ENCODE measurements around the gene RASA2.

RASA2 gene

GRCh38 chr3:141542989-141543388 is 56.2 kb downstream of the RASA2 start:
- Histone ChIP-seq H3K36me3 (ENCODE audit: control insufficient read depth in 2 of 2, insufficient read depth in 2 of 2, low read length in 2 of 2) (peaks cover 4 to 10% of the 10 kb centered on the region in 2 donors), H3K9me3 (ENCODE audit: control insufficient read depth in 2 of 2, low read length in 2 of 2) (no peaks in the 10 kb centered on the region), H3K4me3 (ENCODE audit: low read length in 2 of 2) (no peak overlapping the region)

GRCh38 chr3:141544697-141545096 is 57.9 kb downstream of the RASA2 start:
- peaks cover 8 to 13% of the 10 kb centered on the region in 2 donors for H3K36me3 ChIP-seq (ENCODE audit: control insufficient read depth in 2 of 2, insufficient read depth in 2 of 2, low read length in 2 of 2)
- H3K27ac ChIP-seq (ENCODE audit: low read depth in 2 of 2, low read length in 2 of 2) = no peak overlapping the region
- peak overlapping the region in 1 of 2 donors; percentile 11 for H3K4me3 ChIP-seq (ENCODE audit: low read length in 2 of 2)
- no peaks in the 10 kb centered on the region for H3K9me3 ChIP-seq (ENCODE audit: control insufficient read depth in 2 of 2, low read length in 2 of 2)
- no peaks in the 10 kb centered on the region for H3K27me3 ChIP-seq (ENCODE audit: control insufficient read depth in 2 of 2, insufficient read depth in 2 of 2, low read length in 2 of 2)
- H3K9ac ChIP-seq (ENCODE audit: low read depth in 1 of 2, low read length in 2 of 2) = no peak overlapping the region
- H3K4me1 ChIP-seq (ENCODE audit: control insufficient read depth in 2 of 2, insufficient read depth in 2 of 2, low read length in 2 of 2) = no peaks in the 10 kb centered on the region

More at GRCh38 chr3:141542989-141543388, 56.2 kb downstream of the RASA2 start:
- Histone ChIP-seq H3K27me3 (ENCODE audit: control insufficient read depth in 2 of 2, insufficient read depth in 2 of 2, low read length in 2 of 2) (no peaks in the 10 kb centered on the region), H3K27ac (ENCODE audit: low read depth in 2 of 2, low read length in 2 of 2) (no peak overlapping the region), H3K9ac (ENCODE audit: low read depth in 1 of 2, low read length in 2 of 2) (no peak overlapping the region), H3K4me1 (ENCODE audit: control insufficient read depth in 2 of 2, insufficient read depth in 2 of 2, low read length in 2 of 2) (no peaks in the 10 kb centered on the region)

- H3K4me1 ChIP-seq (ENCODE audit: control insufficient read depth in 2 of 2, insufficient read depth in 2 of 2, low read length in 2 of 2) = no peaks in the 10 kb centered on the region
- no peak overlapping the region for H3K4me3 ChIP-seq (ENCODE audit: low read length in 2 of 2)
- H3K27ac ChIP-seq (ENCODE audit: low read depth in 2 of 2, low read length in 2 of 2) = no peak overlapping the region
- H3K9me3 ChIP-seq (ENCODE audit: control insufficient read depth in 2 of 2, low read length in 2 of 2) = no peaks in the 10 kb centered on the region
- no peak overlapping the region for H3K9ac ChIP-seq (ENCODE audit: low read depth in 1 of 2, low read length in 2 of 2)
- peaks cover 9 to 13% of the 10 kb centered on the region in 2 donors for H3K36me3 ChIP-seq (ENCODE audit: control insufficient read depth in 2 of 2, insufficient read depth in 2 of 2, low read length in 2 of 2)
- no peaks in the 10 kb centered on the region for H3K27me3 ChIP-seq (ENCODE audit: control insufficient read depth in 2 of 2, insufficient read depth in 2 of 2, low read length in 2 of 2)
Observed at GRCh38 chr3:141546081-141546480, 59.3 kb downstream of the RASA2 start.

GRCh38 chr3:141546586-141546985 is 59.8 kb downstream of the RASA2 start:
- Histone ChIP-seq H3K9me3 (ENCODE audit: control insufficient read depth in 2 of 2, low read length in 2 of 2) (no peaks in the 10 kb centered on the region), H3K36me3 (ENCODE audit: control insufficient read depth in 2 of 2, insufficient read depth in 2 of 2, low read length in 2 of 2) (peaks cover 9 to 13% of the 10 kb centered on the region in 2 donors), H3K4me3 (ENCODE audit: low read length in 2 of 2) (no peak overlapping the region), H3K4me1 (ENCODE audit: control insufficient read depth in 2 of 2, insufficient read depth in 2 of 2, low read length in 2 of 2) (no peaks in the 10 kb centered on the region), H3K9ac (ENCODE audit: low read depth in 1 of 2, low read length in 2 of 2) (no peak overlapping the region), H3K27me3 (ENCODE audit: control insufficient read depth in 2 of 2, insufficient read depth in 2 of 2, low read length in 2 of 2) (no peaks in the 10 kb centered on the region), H3K27ac (ENCODE audit: low read depth in 2 of 2, low read length in 2 of 2) (no peak overlapping the region)

GRCh38 chr3:141547791-141548190 is 61.0 kb downstream of the RASA2 start:
- H3K27ac ChIP-seq (ENCODE audit: low read depth in 2 of 2, low read length in 2 of 2) = no peak overlapping the region
- H3K27me3 ChIP-seq (ENCODE audit: control insufficient read depth in 2 of 2, insufficient read depth in 2 of 2, low read length in 2 of 2) = no peaks in the 10 kb centered on the region
- H3K9me3 ChIP-seq (ENCODE audit: control insufficient read depth in 2 of 2, low read length in 2 of 2) = no peaks in the 10 kb centered on the region
- H3K9ac ChIP-seq (ENCODE audit: low read depth in 1 of 2, low read length in 2 of 2) = no peak overlapping the region
- H3K4me3 ChIP-seq (ENCODE audit: low read length in 2 of 2) = no peak overlapping the region
- no peaks in the 10 kb centered on the region for H3K4me1 ChIP-seq (ENCODE audit: control insufficient read depth in 2 of 2, insufficient read depth in 2 of 2, low read length in 2 of 2)
- peaks cover 3 to 13% of the 10 kb centered on the region in 2 donors for H3K36me3 ChIP-seq (ENCODE audit: control insufficient read depth in 2 of 2, insufficient read depth in 2 of 2, low read length in 2 of 2)

- Histone ChIP-seq H3K4me3 (ENCODE audit: low read length in 2 of 2) (no peak overlapping the region), H3K9ac (ENCODE audit: low read depth in 1 of 2, low read length in 2 of 2) (no peak overlapping the region), H3K9me3 (ENCODE audit: control insufficient read depth in 2 of 2, low read length in 2 of 2) (no peaks in the 10 kb centered on the region), H3K27me3 (ENCODE audit: control insufficient read depth in 2 of 2, insufficient read depth in 2 of 2, low read length in 2 of 2) (no peaks in the 10 kb centered on the region), H3K4me1 (ENCODE audit: control insufficient read depth in 2 of 2, insufficient read depth in 2 of 2, low read length in 2 of 2) (no peaks in the 10 kb centered on the region), H3K27ac (ENCODE audit: low read depth in 2 of 2, low read length in 2 of 2) (no peak overlapping the region), H3K36me3 (ENCODE audit: control insufficient read depth in 2 of 2, insufficient read depth in 2 of 2, low read length in 2 of 2) (peaks cover 4 to 17% of the 10 kb centered on the region in 2 donors)
Observed at GRCh38 chr3:141550926-141551665, 64.3 kb downstream of the RASA2 start.

- Histone ChIP-seq H3K27me3 (ENCODE audit: control insufficient read depth in 2 of 2, insufficient read depth in 2 of 2, low read length in 2 of 2) (no peaks in the 10 kb centered on the region), H3K9ac (ENCODE audit: low read depth in 1 of 2, low read length in 2 of 2) (no peak overlapping the region), H3K4me3 (ENCODE audit: low read length in 2 of 2) (no peak overlapping the region), H3K4me1 (ENCODE audit: control insufficient read depth in 2 of 2, insufficient read depth in 2 of 2, low read length in 2 of 2) (no peaks in the 10 kb centered on the region), H3K9me3 (ENCODE audit: control insufficient read depth in 2 of 2, low read length in 2 of 2) (no peaks in the 10 kb centered on the region), H3K36me3 (ENCODE audit: control insufficient read depth in 2 of 2, insufficient read depth in 2 of 2, low read length in 2 of 2) (peaks cover 11 to 28% of the 10 kb centered on the region in 2 donors), H3K27ac (ENCODE audit: low read depth in 2 of 2, low read length in 2 of 2) (no peak overlapping the region)
Observed at GRCh38 chr3:141552440-141552991, 65.7 kb downstream of the RASA2 start.

GRCh38 chr3:141553055-141553454 is 66.2 kb downstream of the RASA2 start:
- no peak overlapping the region for H3K4me3 ChIP-seq (ENCODE audit: low read length in 2 of 2)
- H3K9ac ChIP-seq (ENCODE audit: low read depth in 1 of 2, low read length in 2 of 2) = no peak overlapping the region
- H3K36me3 ChIP-seq (ENCODE audit: control insufficient read depth in 2 of 2, insufficient read depth in 2 of 2, low read length in 2 of 2) = peaks cover 11 to 26% of the 10 kb centered on the region in 2 donors
- no peaks in the 10 kb centered on the region for H3K27me3 ChIP-seq (ENCODE audit: control insufficient read depth in 2 of 2, insufficient read depth in 2 of 2, low read length in 2 of 2)
- no peaks in the 10 kb centered on the region for H3K4me1 ChIP-seq (ENCODE audit: control insufficient read depth in 2 of 2, insufficient read depth in 2 of 2, low read length in 2 of 2)
- no peaks in the 10 kb centered on the region for H3K9me3 ChIP-seq (ENCODE audit: control insufficient read depth in 2 of 2, low read length in 2 of 2)
- no peak overlapping the region for H3K27ac ChIP-seq (ENCODE audit: low read depth in 2 of 2, low read length in 2 of 2)

- Histone ChIP-seq H3K4me3 (ENCODE audit: low read length in 2 of 2) (no peak overlapping the region), H3K9me3 (ENCODE audit: control insufficient read depth in 2 of 2, low read length in 2 of 2) (no peaks in the 10 kb centered on the region)
Observed at GRCh38 chr3:141556034-141556433, 69.2 kb downstream of the RASA2 start.

GRCh38 chr3:141557961-141558706 is 71.3 kb downstream of the RASA2 start:
- Histone ChIP-seq H3K9ac (ENCODE audit: low read depth in 1 of 2, low read length in 2 of 2) (no peak overlapping the region), H3K4me1 (ENCODE audit: control insufficient read depth in 2 of 2, insufficient read depth in 2 of 2, low read length in 2 of 2) (no peaks in the 10 kb centered on the region), H3K36me3 (ENCODE audit: control insufficient read depth in 2 of 2, insufficient read depth in 2 of 2, low read length in 2 of 2) (peaks cover 18 to 26% of the 10 kb centered on the region in 2 donors), H3K27me3 (ENCODE audit: control insufficient read depth in 2 of 2, insufficient read depth in 2 of 2, low read length in 2 of 2) (no peaks in the 10 kb centered on the region), H3K4me3 (ENCODE audit: low read length in 2 of 2) (no peak overlapping the region), H3K27ac (ENCODE audit: low read depth in 2 of 2, low read length in 2 of 2) (peak overlapping the region in 1 of 2 donors; percentile 13), H3K9me3 (ENCODE audit: control insufficient read depth in 2 of 2, low read length in 2 of 2) (no peaks in the 10 kb centered on the region)

More at GRCh38 chr3:141556034-141556433, 69.2 kb downstream of the RASA2 start:
- Histone ChIP-seq H3K27ac (ENCODE audit: low read depth in 2 of 2, low read length in 2 of 2) (no peak overlapping the region), H3K36me3 (ENCODE audit: control insufficient read depth in 2 of 2, insufficient read depth in 2 of 2, low read length in 2 of 2) (peaks cover 14 to 26% of the 10 kb centered on the region in 2 donors), H3K4me1 (ENCODE audit: control insufficient read depth in 2 of 2, insufficient read depth in 2 of 2, low read length in 2 of 2) (no peaks in the 10 kb centered on the region), H3K27me3 (ENCODE audit: control insufficient read depth in 2 of 2, insufficient read depth in 2 of 2, low read length in 2 of 2) (no peaks in the 10 kb centered on the region), H3K9ac (ENCODE audit: low read depth in 1 of 2, low read length in 2 of 2) (no peak overlapping the region)
